ENCODE data around the gene TICAM2.

Gene TICAM2

GRCh38 chr5:115624994-115625393 lies 22.7 kb upstream of the TICAM2 start:
- TF ChIP-seq SIN3A (IDR thresholded peaks at IDR 0.05; ENCODE audit: borderline replicate concordance, insufficient read depth, low read length) (no peak), TAF1 (IDR thresholded peaks at IDR 0.05; ENCODE audit: borderline replicate concordance, insufficient read depth, low read length) (no peak), FOXP2 (optimal IDR thresholded peaks at IDR 0.05; ENCODE audit: borderline replicate concordance, extremely low read depth, extremely low read length, insufficient read depth) (no peak), POLR2AphosphoS5 (IDR thresholded peaks at IDR 0.05; ENCODE audit: low read depth, low read length) (no peak), REST (IDR thresholded peaks at IDR 0.05; ENCODE audit: insufficient read depth in 1 of 2, low read depth in 2 of 2, low read length in 2 of 2) (no peak)

- TF ChIP-seq POLR2AphosphoS5 (IDR thresholded peaks at IDR 0.05; ENCODE audit: low read depth, low read length) (no peak), REST (IDR thresholded peaks at IDR 0.05; ENCODE audit: insufficient read depth in 1 of 2, low read depth in 2 of 2, low read length in 2 of 2) (no peak), SIN3A (IDR thresholded peaks at IDR 0.05; ENCODE audit: borderline replicate concordance, insufficient read depth, low read length) (no peak), TAF1 (IDR thresholded peaks at IDR 0.05; ENCODE audit: borderline replicate concordance, insufficient read depth, low read length) (no peak), FOXP2 (optimal IDR thresholded peaks at IDR 0.05; ENCODE audit: borderline replicate concordance, extremely low read depth, extremely low read length, insufficient read depth) (no peak)
Measured at GRCh38 chr5:115623658-115624057, 21.4 kb upstream of the TICAM2 start.

- TF ChIP-seq SIN3A (IDR thresholded peaks at IDR 0.05; ENCODE audit: borderline replicate concordance, insufficient read depth, low read length) = no peak
- TF ChIP-seq POLR2AphosphoS5 (IDR thresholded peaks at IDR 0.05; ENCODE audit: low read depth, low read length) = no peak
- TF ChIP-seq REST (IDR thresholded peaks at IDR 0.05; ENCODE audit: insufficient read depth in 1 of 2, low read depth in 2 of 2, low read length in 2 of 2) = no peak
- TF ChIP-seq TAF1 (IDR thresholded peaks at IDR 0.05; ENCODE audit: borderline replicate concordance, insufficient read depth, low read length) = no peak
- no peak for TF ChIP-seq FOXP2 (optimal IDR thresholded peaks at IDR 0.05; ENCODE audit: borderline replicate concordance, extremely low read depth, extremely low read length, insufficient read depth)
Measured at GRCh38 chr5:115621365-115621900, 19.2 kb upstream of the TICAM2 start.

GRCh38 chr5:115616892-115617291 lies 14.6 kb upstream of the TICAM2 start:
- no peak for TF ChIP-seq SIN3A (IDR thresholded peaks at IDR 0.05; ENCODE audit: borderline replicate concordance, insufficient read depth, low read length)
- no peak for TF ChIP-seq POLR2AphosphoS5 (IDR thresholded peaks at IDR 0.05; ENCODE audit: low read depth, low read length)
- no peak for TF ChIP-seq REST (IDR thresholded peaks at IDR 0.05; ENCODE audit: insufficient read depth in 1 of 2, low read depth in 2 of 2, low read length in 2 of 2)

GRCh38 chr5:115616472-115616871 lies 14.2 kb upstream of the TICAM2 start:
- TF ChIP-seq POLR2AphosphoS5 (IDR thresholded peaks at IDR 0.05; ENCODE audit: low read depth, low read length) (no peak), SIN3A (IDR thresholded peaks at IDR 0.05; ENCODE audit: borderline replicate concordance, insufficient read depth, low read length) (no peak), REST (IDR thresholded peaks at IDR 0.05; ENCODE audit: insufficient read depth in 1 of 2, low read depth in 2 of 2, low read length in 2 of 2) (no peak)
